ENCODE data around the gene GAS7.

The GAS7 gene

GRCh38 chr17:10135539-10136257, 62.7 kb downstream of the GAS7 start:
- DNase-seq (ENCODE audit: low spot score), result no peak

GRCh38 chr17:10130677-10131076, 67.7 kb downstream of the GAS7 start:
- DNase-seq (ENCODE audit: low spot score), result no peak

- DNase-seq (ENCODE audit: low spot score), result no peak
These were observed 68.1 kb downstream of the GAS7 start for GRCh38 chr17:10130263-10130662.

- no peak for DNase-seq (ENCODE audit: low spot score)
These were observed 70.5 kb downstream of the GAS7 start for GRCh38 chr17:10127819-10128425.

DNA sequence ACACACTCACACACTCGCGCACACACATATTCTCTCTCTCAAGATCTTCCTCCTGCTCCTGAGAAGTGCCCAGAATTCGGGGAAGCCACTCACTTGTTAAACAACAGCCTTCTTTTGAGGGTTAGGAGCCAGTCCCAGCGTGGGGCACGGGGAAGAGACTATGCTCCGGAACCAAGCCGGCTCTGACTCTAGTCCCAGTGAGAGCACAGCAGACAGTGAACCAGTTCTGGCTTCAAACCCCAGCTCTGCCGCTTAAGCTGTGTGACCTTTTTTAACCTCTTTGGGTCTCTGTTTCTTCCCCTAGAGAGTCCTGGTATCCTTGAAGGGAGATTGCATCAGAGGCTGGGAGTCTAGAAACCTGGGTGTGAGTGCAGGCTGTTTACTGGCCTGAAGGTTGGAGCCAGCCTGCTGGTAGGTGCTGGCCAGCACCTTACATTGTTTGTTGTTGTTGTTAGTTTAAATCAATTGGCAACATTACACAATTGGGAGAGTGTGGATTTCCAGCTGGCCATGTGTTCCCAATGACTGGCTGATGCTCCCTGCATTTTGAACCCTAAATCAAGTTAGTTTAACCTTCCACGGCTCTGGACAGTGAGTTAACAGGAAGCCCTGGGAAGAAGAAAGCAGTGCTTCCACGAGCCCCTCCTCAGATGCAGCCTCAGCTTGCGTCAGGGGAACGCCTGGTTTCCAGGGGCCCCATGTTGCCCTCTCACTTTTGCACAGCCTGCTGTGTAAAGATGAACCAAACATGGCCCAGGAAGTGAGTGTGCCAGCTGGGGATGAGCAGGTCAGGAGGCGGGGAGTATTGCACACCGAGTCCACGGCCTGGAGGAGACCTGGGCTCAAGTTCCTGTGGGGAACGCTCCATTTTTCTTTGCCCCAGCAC, 71.5 kb downstream of the GAS7 start:
- no peak for DNase-seq (ENCODE audit: low spot score)

- no peak for DNase-seq (ENCODE audit: low spot score)
These were observed 72.2 kb downstream of the GAS7 start for GRCh38 chr17:10126276-10126615.

GRCh38 chr17:10125531-10126275, 72.7 kb downstream of the GAS7 start:
- no peak for DNase-seq (ENCODE audit: low spot score)

- no peak for DNase-seq (ENCODE audit: low spot score)
These were observed 75.3 kb downstream of the GAS7 start for GRCh38 chr17:10123093-10123492.

- DNase-seq (ENCODE audit: low spot score), result no peak
These were observed 76.3 kb downstream of the GAS7 start for GRCh38 chr17:10121971-10122707.

- no peak for DNase-seq (ENCODE audit: low spot score)
These were observed 77.7 kb downstream of the GAS7 start for GRCh38 chr17:10120749-10121148.

GRCh38 chr17:10120109-10120485, 78.3 kb downstream of the GAS7 start:
- no peak for DNase-seq (ENCODE audit: low spot score)

- no peak for DNase-seq (ENCODE audit: low spot score)
These were observed 79.0 kb downstream of the GAS7 start for GRCh38 chr17:10119203-10120108.

- DNase-seq (ENCODE audit: low spot score), result no peak
These were observed 79.6 kb downstream of the GAS7 start for GRCh38 chr17:10118788-10119130.

GRCh38 chr17:10117581-10118001, 80.8 kb downstream of the GAS7 start:
- no peak for DNase-seq (ENCODE audit: low spot score)

- DNase-seq (ENCODE audit: low spot score), result no peak
These were observed 81.5 kb downstream of the GAS7 start for GRCh38 chr17:10116753-10117420.

- no peak for DNase-seq (ENCODE audit: low spot score)
These were observed 82.1 kb downstream of the GAS7 start for GRCh38 chr17:10116267-10116666.

GRCh38 chr17:10115536-10115932, 82.9 kb downstream of the GAS7 start:
- DNase-seq (ENCODE audit: low spot score), result no peak

GRCh38 chr17:10114931-10115535, 83.4 kb downstream of the GAS7 start:
- no peak for DNase-seq (ENCODE audit: low spot score)

DNA sequence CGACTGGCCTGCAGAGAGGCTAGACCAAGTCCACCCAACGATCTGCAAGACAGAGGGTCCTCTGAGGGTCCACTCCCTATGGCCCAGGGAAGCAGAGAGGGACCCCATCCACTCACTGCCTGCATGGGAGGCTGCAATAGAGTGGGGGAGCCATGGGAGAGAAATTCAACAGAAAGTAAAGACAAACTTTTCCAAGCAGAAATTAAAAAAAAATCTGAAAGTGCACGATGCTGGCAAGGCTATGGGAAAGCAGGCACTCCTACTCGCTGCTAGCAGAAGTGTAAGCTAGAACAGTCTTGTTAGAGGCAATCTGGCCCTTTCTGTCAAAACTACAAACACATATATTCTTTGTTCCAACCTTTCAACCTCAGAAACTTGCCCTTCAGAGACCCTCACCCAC, 85.4 kb downstream of the GAS7 start:
- DNase-seq (ENCODE audit: low spot score), result no peak
